HT-29 (cell line): ENCODE data around the gene CCDC27. TPM values are rescaled to one million over a fixed set of nuclear protein-coding genes. Genes with fewer than 3 reads are reported as not detected.

Experiments used
- DNase-seq: peaks from one replicate; pipeline ENCODE4 v3.0.0-alpha.2; 2015; ENCODE audit warnings: low spot score
- total RNA-seq: library from RNA; depleted of rRNA; stranded (reverse); fragments of >200 nt; shearing (Covaris generic); gene quantifications from 2 replicates; pipeline ENCODE4 v1.2.3, GENCODE V29; 2014

The CCDC27 gene
- total RNA-seq, 1 experiment from 2014 or later: not detected

DNA sequence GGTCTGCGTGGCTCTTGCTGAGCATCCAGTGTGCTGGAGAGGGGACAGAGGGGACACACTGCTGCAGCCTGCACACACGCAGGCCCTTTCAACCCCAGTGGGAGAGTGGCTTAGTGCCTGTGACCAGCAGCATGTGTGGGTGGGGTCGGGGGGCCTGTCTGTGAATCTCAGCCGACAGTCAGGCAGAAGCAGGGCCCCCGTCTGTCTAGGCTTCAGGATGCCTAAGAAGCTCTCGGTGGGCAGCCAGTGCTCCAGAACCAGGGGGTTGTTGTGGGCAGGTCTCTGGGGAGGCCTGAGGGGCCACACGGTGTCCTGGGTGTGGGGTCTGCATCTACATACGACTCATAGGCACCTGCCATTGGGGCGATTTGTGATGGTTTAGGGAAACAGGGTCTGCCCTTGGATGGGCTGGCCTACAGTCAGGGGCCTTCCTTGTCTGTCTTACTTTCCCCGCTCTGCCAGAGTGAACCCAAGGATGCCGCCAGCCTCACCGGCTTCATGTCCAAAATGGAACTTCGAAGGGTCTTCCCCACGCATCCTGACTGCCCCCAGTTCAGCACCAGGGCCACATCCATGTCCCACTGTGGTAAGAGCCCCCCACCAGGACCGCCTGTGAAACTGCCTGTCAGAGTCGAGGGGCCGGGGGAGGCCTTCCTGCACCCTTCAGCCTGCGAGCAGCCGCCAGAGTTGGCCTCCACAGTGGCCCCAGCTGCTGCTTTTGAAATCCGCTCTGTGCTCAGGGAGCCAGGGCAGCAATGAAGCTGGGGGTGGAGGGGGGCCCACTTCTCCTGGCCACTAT lies 1.6 kb downstream of the CCDC27 start:
- no peak for DNase-seq

DNA sequence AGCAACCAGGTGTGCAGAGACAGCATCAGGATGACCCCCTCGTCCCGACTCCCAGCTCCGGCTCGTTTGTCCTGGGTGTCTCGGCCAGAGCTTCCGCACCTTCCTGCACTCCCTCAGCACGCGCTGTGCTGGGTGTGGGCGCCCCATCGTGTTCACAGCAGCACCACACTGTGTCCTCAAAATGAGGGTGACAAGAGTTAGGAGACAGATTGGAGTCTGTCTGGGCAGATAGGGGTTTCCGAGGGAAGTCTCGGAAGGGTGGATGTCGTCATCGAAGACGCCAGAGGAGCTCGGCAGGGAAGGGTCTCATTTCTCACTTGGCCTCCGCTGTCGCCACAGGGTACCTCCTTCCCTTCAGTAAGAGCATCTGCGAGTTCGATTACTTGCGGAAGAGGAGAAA lies 4.1 kb downstream of the CCDC27 start:
- no peak for DNase-seq

DNA sequence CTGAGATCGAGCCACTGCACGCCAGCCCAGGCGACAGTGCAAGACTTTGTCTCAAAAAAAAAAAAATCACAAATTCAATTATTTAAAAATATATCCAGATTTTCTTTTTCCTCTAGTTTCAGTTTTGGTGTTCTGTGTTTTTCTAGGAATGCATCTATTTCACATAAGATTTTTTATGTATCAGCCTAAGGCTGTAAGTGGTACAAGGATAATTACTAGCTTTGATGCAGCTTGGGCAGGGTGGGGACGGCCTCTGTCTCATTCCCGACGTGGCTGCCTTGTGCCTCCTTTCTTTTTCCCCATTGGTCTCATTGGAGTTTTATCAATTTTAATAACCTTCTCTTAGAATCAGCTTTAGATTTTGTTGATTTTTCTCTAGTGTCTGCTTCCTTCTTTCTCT lies 6.9 kb downstream of the CCDC27 start:
- no peak for DNase-seq

DNA sequence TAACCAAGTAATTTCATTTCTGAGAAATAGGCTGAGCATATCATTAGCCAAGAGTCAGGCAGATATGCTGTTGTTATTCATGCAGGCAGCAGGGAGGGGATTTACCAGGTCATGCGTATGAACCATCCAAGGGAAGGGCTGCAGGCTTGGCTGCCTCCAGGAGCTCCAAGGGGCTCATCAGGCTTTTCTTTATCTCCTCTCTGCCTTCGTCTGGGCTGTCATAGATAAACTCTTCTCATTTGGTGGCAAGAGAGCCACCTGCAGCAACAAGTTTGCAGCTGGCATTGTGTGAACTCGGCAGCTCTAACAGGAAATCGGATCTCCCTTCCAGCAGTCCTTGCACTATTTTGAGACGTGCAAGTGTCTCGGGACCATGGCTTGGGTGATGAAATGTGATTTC lies 7.5 kb downstream of the CCDC27 start:
- no peak for DNase-seq

DNA sequence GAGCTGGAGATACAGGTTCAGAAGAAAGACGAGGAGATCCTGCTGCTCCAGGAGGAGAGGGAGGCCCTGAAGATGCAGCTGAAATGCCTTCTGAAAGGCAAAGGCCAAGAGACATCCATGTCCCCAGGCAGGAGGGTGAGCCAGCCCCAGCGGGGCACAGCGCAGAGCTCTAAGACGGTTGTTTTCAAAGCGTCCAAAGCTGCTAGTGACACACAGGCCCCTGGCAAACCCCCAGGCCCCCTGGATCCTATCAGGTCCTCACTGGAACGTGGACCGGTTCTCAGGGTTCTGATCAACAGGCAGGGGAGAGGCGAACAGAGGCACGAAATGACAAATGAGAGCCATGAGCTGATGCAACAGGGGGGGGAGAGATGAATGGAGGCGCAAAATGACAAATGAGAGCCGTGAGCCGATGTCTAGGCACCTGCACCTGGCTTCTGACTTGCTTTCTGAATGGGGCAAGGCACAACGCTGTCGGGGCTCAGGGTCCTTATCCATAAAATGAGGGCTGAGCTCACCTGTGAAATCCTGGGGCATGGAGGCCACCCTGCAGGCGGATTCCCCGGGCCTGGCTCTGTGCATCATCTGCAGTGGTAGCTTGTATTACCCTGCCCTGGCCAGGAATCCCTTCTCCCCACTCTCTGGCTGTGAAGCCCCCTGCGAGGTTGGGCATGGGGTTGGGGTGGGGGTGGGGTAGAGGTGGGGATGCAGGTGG lies 9.2 kb downstream of the CCDC27 start:
- DNase-seq: no peak

DNA sequence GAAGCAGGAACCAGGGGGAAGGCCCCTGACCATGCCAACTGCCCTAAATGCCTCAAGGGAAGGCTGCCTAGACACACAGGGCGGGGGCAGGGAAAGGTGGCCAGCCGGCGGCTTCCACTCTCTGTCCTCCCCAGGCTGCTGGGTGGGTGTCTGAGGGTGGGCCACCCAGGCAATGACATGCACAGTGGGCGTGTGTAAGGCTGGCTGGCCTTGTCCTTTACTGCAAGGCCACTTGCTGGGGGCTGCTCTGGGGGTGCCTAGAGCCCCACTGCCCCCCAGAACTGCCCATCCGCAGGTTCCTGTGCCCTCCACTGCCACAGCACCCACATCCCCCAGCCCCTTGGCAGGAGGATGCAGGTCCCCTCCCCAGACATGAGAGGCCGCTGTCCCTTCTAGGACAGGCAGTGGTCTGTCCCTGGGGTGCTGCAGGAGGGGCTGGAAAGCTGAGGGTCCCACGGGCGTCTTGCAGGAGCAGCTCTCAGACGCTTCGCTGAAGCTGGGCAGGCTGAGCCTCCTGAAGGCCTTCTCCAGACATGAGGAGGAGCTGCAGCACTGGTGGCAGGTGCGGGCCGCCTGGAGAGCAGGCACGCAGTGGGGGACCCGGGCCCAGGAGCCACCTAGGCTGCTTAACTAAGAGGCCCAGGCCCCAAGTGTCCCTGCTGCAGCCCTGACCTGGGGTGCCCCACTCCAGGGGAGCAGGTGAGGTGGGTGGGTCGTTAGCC lies 10.1 kb downstream of the CCDC27 start:
- DNase-seq: no peak

DNA sequence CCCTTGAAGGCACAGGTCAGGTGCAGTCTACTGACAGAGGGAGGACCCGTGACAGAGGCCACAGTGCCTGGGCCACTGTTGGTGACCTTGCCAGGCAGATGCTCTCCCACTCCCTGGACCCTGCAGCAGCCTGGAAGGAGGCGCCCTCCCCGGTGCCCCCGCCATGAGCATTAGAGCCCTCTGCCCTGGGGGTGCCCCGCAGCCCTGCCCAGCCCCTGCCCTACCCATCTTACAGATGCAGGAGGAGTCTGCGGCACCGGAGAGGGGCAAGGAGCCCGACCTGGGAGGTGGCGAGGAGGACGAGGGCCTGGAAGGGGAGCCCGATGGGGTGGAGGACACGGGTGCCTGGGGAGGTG lies 10.6 kb downstream of the CCDC27 start:
- DNase-seq: no peak

DNA sequence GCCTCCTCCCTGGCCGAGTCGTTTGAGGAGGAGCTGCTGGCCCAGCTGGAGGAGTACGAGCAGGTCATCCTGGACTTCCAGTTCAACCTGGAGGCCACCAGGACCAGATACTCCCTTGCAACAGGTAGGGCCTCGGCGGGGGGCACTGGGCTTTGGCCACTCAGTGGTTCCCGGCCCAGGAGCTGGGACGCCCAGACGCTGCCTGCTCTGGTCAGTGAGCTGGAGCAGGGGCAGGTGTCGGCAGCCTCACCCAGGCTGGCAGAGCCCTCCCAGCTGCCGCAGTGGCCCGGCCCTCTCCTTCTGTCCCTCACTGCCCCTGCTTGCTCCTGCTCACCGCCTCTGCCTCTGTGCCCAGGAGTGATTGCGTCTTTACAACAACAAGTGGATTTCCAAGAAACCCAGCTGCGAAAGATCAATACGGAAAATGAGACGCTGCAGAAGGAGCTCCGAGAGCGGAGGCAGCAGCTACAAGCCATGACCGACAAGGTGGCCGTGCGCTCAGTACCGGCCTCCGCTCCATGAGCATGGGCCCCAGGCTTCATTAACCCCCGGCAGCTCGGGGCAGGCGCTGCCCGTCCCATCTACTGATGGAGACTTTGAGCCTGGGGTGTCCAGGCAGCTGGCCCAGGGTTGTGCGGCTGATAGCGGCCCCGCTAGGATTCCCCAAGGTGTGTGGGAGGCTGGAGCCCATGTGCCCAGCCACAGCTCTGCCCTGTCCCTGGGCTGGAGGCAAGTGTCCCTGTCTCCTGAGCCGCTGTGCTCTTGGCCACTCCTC lies 11.3 kb downstream of the CCDC27 start:
- no peak for DNase-seq

DNA sequence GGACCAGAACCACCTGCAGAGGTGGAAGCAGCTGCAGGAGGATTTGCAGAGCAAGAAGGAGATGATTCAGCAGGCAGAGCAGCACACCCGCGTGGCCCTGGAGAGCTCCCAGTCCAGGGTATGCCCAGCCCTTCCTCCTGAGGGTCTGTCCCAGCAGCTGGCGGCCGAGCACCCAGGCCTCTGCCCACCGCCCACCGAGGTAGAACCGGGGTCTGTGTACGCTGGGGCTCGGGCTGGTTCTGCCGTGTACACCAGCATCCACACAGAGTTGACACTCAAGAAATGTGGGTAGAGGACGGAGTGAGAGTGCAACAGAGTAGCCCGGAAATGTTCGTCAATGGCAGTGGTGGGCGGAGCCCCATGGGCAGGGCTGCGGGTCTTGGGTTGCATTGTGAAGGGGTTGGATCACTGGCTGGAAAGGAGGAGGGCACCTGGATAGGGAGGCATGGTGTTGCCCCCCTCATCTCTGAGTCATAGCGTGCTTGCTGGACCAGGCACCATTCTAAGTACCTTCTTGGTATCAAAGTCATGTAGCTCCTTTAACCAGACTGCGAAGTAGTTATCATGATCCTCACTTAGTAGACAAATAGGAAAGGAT lies 15.2 kb downstream of the CCDC27 start:
- DNase-seq: no peak

DNA sequence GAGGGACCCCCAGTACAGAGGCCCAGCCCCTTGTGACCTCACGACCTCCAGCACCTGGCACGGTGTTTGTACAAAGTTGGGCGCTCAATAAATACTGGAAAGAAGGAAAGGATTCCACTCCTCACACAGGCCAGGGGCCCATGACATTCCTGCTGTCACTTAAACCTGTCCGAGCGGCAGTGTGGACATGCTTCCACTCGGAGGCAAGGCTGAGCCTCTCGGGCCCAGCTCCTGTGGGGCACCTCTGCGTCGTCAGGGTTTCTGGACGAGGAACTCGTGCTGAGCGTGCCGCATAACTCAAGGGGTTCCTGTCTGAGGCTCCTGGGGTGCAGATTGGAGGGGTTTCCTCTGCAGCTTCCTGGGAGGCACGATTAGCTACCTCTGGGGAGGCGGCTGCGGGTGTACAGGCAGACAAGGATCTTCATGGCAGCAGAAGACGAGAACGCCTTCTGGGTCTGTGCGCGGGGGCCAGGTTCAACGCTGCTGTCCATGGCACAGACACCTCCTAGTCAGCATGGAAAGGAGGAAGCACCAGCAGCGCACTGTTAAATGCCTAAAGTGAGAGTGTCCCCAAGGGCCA lies 16.7 kb downstream of the CCDC27 start:
- no peak for DNase-seq

DNA sequence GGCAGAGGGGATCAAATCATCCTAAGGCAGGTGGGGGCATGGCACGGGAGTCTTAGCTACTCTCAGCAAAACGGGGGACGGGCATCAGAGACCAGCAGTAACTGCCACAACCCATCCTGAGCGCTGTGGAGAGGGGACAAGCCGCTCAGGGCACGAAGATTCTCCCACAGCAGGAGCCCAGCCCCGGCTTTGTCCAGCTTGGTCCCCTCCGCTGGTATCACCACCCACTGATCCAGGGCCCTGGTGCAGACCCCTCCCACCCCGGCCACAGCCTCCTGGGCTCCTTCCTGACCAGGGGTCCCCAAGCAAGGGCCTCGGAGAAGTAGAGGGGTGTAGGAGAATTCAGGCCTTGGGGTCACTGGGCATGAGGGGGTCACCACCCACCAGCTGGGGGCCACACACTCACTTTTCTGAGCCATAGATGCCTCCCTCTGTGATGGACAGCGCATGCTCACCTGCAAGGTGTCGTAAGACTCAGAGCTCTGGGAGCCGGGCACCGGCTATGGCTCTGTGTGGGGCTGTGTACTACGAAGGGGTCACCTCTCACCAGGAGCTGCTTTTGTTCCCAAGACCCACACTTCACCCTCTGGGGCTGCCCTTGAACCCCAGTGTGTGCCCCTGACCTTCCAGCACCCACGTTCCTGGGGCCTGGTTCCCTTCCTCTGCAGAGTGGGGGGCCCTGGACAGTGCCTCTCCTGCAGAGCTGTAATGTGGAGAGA lies 18.0 kb downstream of the CCDC27 start:
- DNase-seq: no peak

DNA sequence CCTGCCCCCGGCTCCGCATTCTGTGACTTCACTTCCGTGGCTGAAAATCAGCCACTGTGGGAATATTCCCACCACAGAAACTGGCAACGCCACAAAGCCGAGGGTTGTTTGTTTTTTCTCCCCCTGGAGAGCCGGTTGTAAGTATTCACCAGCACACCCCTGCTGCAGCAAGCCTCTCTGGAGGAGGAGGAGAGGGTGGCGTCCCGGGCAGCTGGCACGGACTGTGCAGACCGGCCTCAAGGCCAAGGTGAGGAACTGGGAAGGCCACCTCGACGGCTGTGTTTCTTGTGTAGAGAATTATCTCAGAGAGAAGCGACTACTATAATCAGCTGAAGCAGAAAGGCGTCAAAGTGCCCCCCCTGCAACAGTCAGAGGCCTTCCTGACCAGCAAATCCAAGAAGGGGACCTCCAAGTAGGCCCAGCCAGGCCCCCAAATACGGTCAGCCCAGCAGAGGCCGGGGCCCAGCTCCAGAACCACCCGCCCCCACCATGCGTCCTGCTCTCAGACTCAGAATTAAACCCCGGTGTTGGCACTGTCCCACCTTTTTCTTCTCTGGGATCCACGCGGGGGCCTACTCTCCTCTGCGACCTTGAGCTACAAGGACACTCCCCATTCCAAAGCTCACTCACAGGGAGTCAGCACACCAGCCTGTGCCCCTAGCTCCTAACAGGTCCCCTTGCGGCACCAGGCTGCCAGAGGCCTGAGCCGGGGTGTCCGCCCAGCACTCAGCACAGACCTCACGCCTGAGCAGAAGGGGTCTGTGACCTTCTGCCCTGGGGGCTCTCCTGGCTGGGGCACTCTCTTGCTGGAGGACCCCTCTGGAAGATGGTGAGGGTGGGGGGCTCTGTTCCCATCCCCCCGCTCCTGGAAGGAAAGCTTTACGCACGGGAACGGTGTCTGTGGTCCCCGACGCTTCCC lies 19.1 kb downstream of the CCDC27 start:
- no peak for DNase-seq

DNA sequence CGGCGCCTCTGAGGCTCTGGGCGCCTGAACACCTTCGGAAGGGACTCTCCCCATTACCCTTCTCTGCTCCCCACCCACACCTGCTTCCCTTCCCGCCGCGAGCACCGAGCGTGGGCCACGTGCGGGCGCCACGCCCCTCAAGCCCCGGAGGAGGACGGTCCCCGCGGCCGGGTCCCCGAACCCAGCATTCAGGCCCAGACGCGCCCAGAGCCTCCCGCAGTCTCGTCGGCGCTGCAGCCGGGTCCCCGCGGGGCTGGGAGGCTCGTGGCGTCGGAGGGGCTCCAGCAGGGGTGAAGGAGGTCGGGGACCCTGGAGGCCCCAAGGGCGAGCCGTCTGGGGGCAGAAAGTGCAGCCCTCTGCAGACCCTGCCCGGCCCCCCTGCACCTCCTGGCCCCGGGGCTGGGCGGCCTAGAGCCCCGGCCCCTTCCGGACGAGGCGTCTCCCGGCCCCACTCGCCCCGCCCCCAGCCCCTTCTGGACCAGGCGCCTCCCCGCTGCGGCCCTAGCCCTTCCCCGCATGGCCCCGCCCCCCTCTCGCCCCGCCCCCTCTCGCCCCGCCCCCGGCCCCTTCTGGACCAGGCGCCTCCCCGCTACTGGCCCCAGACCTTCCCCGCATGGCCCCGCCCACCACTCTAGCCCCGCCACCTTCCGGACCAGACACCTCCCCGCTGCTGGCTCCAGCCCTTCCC lies 19.9 kb downstream of the CCDC27 start:
- DNase-seq: peak; percentile 48

DNA sequence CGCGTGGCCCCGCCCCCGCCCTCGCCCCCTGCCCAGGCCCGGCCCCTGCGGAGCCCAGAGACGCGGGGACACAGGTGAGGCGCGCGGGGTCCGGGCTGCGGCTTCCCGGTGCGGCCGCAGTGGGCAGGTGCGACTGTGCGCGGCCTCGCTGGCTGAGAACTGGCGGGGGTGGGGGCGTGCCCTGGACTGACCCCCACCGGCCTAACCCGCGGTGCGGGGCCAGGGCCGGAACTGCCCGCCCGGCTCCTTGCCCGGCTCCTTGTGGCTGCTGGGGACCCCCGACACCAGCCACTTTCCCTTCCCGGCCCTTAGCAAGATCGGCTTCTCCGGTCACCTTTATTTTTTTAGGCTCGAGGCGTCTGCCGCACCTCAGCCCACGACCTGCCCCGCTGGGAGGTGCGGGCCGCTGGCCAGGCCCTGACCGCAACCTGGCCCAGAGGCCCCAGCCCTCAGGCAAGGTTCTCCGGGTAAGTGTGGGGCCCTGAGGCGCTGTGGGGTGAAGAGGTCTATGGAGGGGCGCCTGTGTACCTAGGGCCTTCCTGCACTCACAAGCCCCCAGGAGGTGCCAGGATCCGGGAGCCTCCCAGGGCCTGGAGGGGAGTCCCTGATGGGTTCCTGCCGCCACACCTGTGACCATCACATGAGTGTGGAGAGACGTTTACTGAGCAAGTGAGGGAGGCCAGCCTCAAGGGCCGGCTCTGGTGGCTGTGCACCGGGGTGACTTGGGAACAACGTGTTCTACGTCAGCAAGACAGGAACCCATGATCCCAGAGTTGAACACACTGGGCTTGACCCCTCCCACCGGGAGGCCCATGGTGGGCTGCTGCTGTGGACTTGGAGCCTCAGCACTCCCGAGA lies 20.7 kb downstream of the CCDC27 start, which contains the start of gene SMIM1:
Gene SMIM1, plus strand, starts transcription at position 35 of the 857 bp plus-strand sequence. CDS start 2,625 bp downstream, outside the sequence.
- no peak for DNase-seq

DNA sequence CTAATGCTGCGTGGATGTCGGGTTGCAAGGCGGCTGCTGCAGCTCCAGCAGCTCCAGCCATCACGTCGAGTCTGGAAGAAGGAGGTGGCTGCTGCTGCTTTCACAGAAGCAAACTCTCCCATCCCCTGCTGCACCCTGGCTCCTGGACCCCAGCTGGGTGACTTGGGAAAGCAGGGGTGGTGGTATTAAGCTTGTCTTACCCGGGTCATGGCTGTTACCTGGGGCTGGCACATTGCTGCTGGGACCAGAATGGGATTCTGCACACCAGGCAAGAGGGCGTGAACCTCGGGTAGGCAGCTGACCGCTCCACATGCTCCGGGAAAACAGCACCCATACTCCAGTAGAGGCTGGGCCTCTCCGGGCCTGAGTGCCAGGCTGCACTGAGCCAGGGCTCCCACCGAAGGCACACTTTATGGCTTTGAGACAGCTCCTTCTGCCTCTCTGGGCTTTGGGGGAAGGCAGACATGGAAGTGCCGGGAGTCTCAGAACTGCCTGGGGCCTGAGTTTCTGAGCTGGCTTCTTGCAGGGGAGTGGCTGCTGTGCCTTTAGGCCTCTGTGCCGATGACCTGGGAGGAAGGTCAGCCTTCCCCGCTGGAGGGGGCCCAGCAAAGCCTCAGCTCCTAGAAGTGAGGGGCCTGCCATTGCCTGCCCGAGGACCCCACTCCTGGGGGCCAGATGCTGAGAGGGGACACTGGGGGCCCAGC lies 21.5 kb downstream of the CCDC27 start:
- no peak for DNase-seq

DNA sequence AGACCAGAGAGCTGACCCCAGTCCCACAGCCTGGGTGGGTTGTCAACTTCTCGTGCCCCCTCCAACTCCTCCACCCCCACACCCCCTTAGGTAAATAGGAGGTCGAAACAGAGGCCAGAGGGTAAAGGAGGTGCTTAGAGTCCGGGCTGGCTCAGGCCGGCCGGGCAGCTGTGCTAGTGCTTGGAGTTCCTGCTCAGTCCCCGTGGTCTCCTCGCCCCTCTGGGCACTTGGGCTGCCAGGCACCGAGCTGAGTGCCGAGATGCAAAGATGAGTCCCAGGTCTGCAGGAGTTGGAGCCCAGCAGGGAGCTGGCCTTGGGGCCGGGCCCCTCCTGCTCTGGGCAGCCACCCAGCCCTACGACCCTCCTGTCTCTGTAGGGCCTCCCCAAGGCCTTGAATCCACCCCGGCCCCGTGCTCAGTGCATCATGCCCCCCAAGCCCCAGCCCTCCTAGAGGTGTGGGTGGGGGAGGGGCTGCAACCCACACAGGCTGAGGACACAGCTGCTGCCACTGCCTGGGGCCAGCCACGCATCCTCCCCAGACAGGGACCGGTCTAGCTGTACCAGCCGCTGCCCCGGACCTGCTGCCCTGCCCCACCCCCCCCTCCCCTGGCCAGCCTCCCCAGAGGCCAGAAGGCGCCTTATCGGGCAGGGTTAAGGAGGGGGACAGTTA lies 22.2 kb downstream of the CCDC27 start:
- DNase-seq: no peak
